ENCODE measurements around the gene MAP1LC3B. TPM values are rescaled to one million over a fixed set of nuclear protein-coding genes. Genes with fewer than 3 reads are reported as not detected.

Gene MAP1LC3B
- total RNA-seq, 1 donor from 2014 or later: 46.2 TPM

DNA sequence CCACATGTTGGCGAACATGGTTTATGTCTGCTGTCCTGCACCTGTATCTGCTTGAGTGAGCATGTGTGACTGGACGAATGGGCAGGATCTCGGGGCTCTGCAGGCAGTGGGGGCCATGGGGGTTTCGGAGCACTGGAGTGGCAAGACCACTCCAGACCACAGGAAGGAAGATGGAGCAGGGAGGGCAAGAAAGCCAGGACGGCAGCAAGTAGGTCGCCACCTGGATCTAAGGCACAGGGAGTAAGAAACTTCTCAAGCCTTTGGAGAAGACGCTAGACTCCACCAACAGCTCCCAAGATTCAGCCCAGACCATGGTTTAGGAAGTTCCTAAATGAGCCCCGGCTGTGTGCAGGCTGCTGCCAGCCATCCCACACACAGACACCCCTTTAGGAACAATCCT is 42.1 kb upstream of the MAP1LC3B start:
- Mint-ChIP-seq H3K4me1 (ENCODE audit: low read depth) (no peaks in the 10 kb centered on the region), H3K27ac (no peak overlapping the region), H3K27me3 (no peaks in the 10 kb centered on the region), H3K36me3 (ENCODE audit: insufficient read depth) (peaks cover 2% of the 10 kb centered on the region), H3K4me3 (ENCODE audit: low read depth) (no peak overlapping the region), H3K9me3 (ENCODE audit: low read depth) (no peaks in the 10 kb centered on the region)
- TF ChIP-seq, protein P1, sequence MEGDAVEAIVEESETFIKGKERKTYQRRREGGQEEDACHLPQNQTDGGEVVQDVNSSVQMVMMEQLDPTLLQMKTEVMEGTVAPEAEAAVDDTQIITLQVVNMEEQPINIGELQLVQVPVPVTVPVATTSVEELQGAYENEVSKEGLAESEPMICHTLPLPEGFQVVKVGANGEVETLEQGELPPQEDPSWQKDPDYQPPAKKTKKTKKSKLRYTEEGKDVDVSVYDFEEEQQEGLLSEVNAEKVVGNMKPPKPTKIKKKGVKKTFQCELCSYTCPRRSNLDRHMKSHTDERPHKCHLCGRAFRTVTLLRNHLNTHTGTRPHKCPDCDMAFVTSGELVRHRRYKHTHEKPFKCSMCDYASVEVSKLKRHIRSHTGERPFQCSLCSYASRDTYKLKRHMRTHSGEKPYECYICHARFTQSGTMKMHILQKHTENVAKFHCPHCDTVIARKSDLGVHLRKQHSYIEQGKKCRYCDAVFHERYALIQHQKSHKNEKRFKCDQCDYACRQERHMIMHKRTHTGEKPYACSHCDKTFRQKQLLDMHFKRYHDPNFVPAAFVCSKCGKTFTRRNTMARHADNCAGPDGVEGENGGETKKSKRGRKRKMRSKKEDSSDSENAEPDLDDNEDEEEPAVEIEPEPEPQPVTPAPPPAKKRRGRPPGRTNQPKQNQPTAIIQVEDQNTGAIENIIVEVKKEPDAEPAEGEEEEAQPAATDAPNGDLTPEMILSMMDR (IDR thresholded peaks at IDR 0.05; ENCODE audit: unreplicated experiment): no peak
- no peak for DNase-seq (ENCODE audit: low spot score, unreplicated experiment)

DNA sequence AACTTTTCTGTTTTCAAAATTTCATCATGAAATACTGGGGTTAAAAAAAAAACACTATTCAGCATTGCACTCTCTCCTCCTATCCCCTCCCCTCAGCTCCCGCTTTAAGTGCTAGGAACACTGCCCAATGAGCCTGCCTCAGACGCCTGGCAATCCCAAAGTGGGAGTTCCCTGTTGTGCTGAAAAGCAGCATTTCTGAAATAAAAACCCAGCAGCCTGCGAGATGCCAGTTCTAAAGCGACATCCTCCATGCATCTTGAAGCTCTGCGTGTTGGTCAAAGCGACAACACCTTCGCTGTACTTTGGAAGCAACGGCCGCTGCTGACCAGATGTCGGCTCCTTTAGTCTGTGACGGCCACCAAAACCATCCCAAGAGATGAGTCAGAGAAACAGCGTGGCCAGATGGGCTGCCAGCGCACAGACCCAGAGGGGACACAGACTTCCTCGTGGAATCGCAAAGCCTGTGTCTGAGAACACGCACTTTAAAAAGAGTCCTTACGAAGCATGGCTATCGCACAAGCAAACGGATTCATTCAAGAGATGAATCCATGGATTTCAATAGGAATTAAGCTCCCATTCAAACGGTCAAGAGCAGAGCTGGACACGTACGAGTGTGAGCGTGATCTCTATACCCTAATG is 41.3 kb upstream of the MAP1LC3B start:
- H3K27ac Mint-ChIP-seq: no peak overlapping the region
- TF ChIP-seq, protein P1 (IDR thresholded peaks at IDR 0.05; ENCODE audit: unreplicated experiment): no peak

GRCh38 chr16:87351320-87351698 is 40.8 kb upstream of the MAP1LC3B start:
- TF ChIP-seq, protein P1 (IDR thresholded peaks at IDR 0.05; ENCODE audit: unreplicated experiment): no peak
- peaks cover 2% of the 10 kb centered on the region for H3K36me3 Mint-ChIP-seq (ENCODE audit: insufficient read depth)
- no peak for DNase-seq (ENCODE audit: low spot score, unreplicated experiment)
- no peak overlapping the region for H3K4me3 Mint-ChIP-seq (ENCODE audit: low read depth)
- H3K4me1 Mint-ChIP-seq (ENCODE audit: low read depth): no peaks in the 10 kb centered on the region
- H3K27ac Mint-ChIP-seq: no peak overlapping the region
- no peaks in the 10 kb centered on the region for H3K9me3 Mint-ChIP-seq (ENCODE audit: low read depth)
- H3K27me3 Mint-ChIP-seq: no peaks in the 10 kb centered on the region

More for the DNA sequence above, 41.3 kb upstream of the MAP1LC3B start:
- H3K36me3 Mint-ChIP-seq (ENCODE audit: insufficient read depth): peaks cover 2% of the 10 kb centered on the region
- H3K4me3 Mint-ChIP-seq (ENCODE audit: low read depth): no peak overlapping the region
- no peak for DNase-seq (ENCODE audit: low spot score, unreplicated experiment)
- H3K27me3 Mint-ChIP-seq: no peaks in the 10 kb centered on the region
- H3K4me1 Mint-ChIP-seq (ENCODE audit: low read depth): no peaks in the 10 kb centered on the region
- no peaks in the 10 kb centered on the region for H3K9me3 Mint-ChIP-seq (ENCODE audit: low read depth)

- H3K27me3 Mint-ChIP-seq: no peaks in the 10 kb centered on the region
- H3K4me1 Mint-ChIP-seq (ENCODE audit: low read depth): no peaks in the 10 kb centered on the region
- no peak overlapping the region for H3K27ac Mint-ChIP-seq
- H3K9me3 Mint-ChIP-seq (ENCODE audit: low read depth): no peaks in the 10 kb centered on the region
- no peak for DNase-seq (ENCODE audit: low spot score, unreplicated experiment)
- peaks cover 2% of the 10 kb centered on the region for H3K36me3 Mint-ChIP-seq (ENCODE audit: insufficient read depth)
- H3K4me3 Mint-ChIP-seq (ENCODE audit: low read depth): no peak overlapping the region
- TF ChIP-seq, protein P1 (IDR thresholded peaks at IDR 0.05; ENCODE audit: unreplicated experiment): no peak
Measured at GRCh38 chr16:87352818-87353217, 39.3 kb upstream of the MAP1LC3B start.

DNA sequence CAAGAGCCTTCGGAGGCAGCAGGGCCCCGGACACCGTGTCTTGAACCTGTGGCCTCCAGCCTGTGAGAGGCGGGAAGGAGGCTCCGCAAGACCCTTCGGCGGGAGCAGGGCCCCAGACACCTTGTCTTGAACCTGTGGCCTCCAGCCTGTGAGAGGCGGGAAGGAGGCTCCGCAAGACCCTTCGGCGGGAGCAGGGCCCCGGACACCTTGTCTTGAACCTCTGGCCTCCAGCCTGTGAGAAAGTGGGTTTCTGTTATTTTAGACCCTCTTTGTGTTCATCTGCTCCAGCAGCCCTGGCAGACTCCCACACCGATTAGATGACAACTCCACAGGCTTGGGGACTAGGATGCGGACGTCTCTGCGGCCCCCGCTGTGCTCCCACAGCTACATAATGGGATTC is 38.5 kb upstream of the MAP1LC3B start:
- H3K36me3 Mint-ChIP-seq (ENCODE audit: insufficient read depth): peaks cover 5% of the 10 kb centered on the region

More for the DNA sequence above, 38.5 kb upstream of the MAP1LC3B start:
- no peak overlapping the region for H3K4me3 Mint-ChIP-seq (ENCODE audit: low read depth)
- H3K4me1 Mint-ChIP-seq (ENCODE audit: low read depth): no peaks in the 10 kb centered on the region
- H3K27ac Mint-ChIP-seq: no peak overlapping the region
- H3K27me3 Mint-ChIP-seq: no peaks in the 10 kb centered on the region
- DNase-seq (ENCODE audit: low spot score, unreplicated experiment): no peak
- TF ChIP-seq, protein P1 (IDR thresholded peaks at IDR 0.05; ENCODE audit: unreplicated experiment): no peak
- H3K9me3 Mint-ChIP-seq (ENCODE audit: low read depth): no peaks in the 10 kb centered on the region
